Fibroblast of lung (primary cell): Measurements from ENCODE around the gene KCNIP4.

Experiments used
- CTCF ChIP-seq, 2 donors: IDR thresholded peaks in 1 of 2; conservative IDR thresholded peaks in 1 of 2; 1 replicate in 1 of 2; 2 replicates in 1 of 2; pipeline ENCODE4 v1.5.1; 2011 to 2012; ENCODE audit warnings: low read length in 2 of 2, control low read depth in 1 of 2, inconsistent platforms in 1 of 2, low read depth in 1 of 2, mild to moderate bottlenecking in 1 of 2
- EZH2 ChIP-seq: IDR thresholded peaks from 2 replicates; pipeline ENCODE4 v1.5.1; 2012; ENCODE audit warnings: low read length, control low read depth, mild to moderate bottlenecking; ENCODE audit errors: missing control alignments

GRCh38 chr4:21986307-21986706, 37.7 kb upstream of the KCNIP4 start:
- TF ChIP-seq CTCF (conservative IDR thresholded peaks at IDR 0.05 in 1 of 2, IDR thresholded peaks at IDR 0.05 in 1 of 2; ENCODE audit: low read depth in 1 of 2, low read length in 2 of 2), result no peak
- TF ChIP-seq EZH2, result no peak
